Metanephros (tissue), 2 donors: ENCODE measurements around the gene KLHL13. TPM values are rescaled to one million over a fixed set of nuclear protein-coding genes. Genes with fewer than 3 reads are reported as not detected.

ENCODE experiments used
- small RNA-seq: library from RNA; depleted of rRNA; stranded (forward); fragments of <200 nt; gene quantifications from one replicate; pipeline ENCODE3, GENCODE V24; 2014; ENCODE audit warnings: low replicate concordance
- total RNA-seq: library from RNA; depleted of rRNA; stranded (reverse); fragments of >200 nt; gene quantifications from one replicate; pipeline ENCODE4 v1.2.3, GENCODE V29; 2014

The KLHL13 gene
- total RNA-seq = 82.4 TPM

DNA sequence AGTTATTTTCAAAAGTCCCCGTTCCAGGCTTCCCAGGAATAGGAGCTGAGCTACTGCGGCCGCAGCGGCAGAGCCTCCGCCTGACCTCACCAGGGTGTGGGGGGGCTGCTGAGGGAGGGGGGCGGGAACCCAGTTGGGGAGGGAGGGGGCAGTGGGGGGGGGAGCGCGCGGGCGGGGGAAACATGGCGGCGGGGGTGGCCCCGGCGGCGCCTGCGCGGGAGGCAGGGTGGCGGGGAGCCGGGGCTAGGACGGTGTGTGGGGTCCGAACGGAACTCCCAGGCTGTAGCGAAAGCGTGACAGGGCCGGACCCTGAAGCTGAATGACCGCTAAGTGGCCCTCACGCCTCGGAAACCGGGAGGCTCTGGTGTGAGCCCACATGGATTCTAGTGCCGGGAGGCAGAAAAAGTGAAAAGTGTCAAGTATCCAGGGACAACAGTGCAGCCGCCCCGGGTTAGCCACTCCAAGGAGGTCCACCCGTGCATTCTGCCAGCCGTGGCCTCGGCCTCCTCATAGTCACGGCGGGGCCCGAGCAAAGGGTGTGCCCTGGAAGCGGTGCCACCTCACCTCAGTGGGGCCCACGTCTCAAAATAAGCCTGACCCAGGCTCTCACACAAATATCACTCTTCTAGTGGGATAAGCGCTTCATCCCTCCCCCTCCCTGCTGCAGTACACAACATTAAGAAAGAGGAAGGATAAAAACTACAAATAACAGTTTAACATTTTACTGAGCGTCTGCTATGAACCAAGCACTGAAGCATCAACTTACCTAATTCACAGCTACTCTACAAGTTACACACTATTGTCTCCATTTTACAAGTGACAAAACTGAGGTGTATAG, at the start of gene KLHL13:
KLHL13 (minus strand) TSS at position 98 of the 838 bp plus-strand sequence. CDS start 88,337 bp downstream, outside the sequence.

Small RNA genes within 50 kb of the gene (small RNA-seq; reads per million reads assigned to genes)
- gene RF00019 (not detected), gene TUBB4BP3 (not detected)

Other genes with a start within 250 kb of the KLHL13 start
- gene WDR44, start 229.3 kb upstream of the KLHL13 start, total RNA-seq = 12.3 TPM